ENCODE data around the gene CCDC184.

DNA sequence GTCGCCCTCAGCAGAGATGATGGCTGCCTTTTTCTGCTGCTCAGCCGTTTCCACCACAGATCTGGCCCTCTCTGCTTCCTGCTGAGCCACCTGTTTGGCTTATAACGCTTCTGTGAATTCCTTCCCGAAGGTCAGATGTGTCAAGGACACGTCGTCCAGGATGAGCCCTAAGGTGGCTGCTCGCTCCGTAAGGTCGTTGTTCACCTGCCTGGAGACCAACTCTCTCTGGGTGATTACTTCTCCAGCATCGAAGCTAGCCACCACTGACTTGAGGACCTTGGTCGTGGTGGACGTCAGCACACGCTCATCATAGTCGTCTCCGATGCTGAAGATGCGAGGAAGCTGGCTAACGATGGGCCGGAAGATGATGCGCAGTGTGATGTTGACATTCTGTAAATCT, 14.4 kb upstream of the CCDC184 start:
- TF ChIP-seq, protein P1, sequence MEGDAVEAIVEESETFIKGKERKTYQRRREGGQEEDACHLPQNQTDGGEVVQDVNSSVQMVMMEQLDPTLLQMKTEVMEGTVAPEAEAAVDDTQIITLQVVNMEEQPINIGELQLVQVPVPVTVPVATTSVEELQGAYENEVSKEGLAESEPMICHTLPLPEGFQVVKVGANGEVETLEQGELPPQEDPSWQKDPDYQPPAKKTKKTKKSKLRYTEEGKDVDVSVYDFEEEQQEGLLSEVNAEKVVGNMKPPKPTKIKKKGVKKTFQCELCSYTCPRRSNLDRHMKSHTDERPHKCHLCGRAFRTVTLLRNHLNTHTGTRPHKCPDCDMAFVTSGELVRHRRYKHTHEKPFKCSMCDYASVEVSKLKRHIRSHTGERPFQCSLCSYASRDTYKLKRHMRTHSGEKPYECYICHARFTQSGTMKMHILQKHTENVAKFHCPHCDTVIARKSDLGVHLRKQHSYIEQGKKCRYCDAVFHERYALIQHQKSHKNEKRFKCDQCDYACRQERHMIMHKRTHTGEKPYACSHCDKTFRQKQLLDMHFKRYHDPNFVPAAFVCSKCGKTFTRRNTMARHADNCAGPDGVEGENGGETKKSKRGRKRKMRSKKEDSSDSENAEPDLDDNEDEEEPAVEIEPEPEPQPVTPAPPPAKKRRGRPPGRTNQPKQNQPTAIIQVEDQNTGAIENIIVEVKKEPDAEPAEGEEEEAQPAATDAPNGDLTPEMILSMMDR (IDR thresholded peaks at IDR 0.05), result no peak
- no peak for TF ChIP-seq POLR2A (IDR thresholded peaks at IDR 0.05)
